Activated naive CD4-positive, alpha-beta T cell treated with anti-CD3 and anti-CD28 coated beads, Interleukin-2, amount 50 U/mL, for 24 hours (primary cell): ENCODE measurements around the gene PNN.
"Not testable (repeated sequence)": the region's sequence is repeated elsewhere in the genome, so short reads cannot be mapped to it uniquely, and the experiment has no call there.

Experiments
- H3K27ac Mint-ChIP-seq: one replicate; pipeline ENCODE4 v1.8.0; 2021; ENCODE audit warnings: mild to moderate bottlenecking, mixed read lengths
- H3K27me3 Mint-ChIP-seq: one replicate; pipeline ENCODE4 v1.8.0; 2021; ENCODE audit warnings: mixed read lengths
- H3K36me3 Mint-ChIP-seq: one replicate; pipeline ENCODE4 v1.8.0; 2021; ENCODE audit warnings: mixed read lengths
- H3K4me1 Mint-ChIP-seq: one replicate; pipeline ENCODE4 v1.8.0; 2021; ENCODE audit warnings: mixed read lengths
- H3K4me3 Mint-ChIP-seq: one replicate; pipeline ENCODE4 v1.8.0; 2021; ENCODE audit warnings: mild to moderate bottlenecking, mixed read lengths
- H3K9me3 Mint-ChIP-seq: one replicate; pipeline ENCODE4 v1.8.0; 2021; ENCODE audit warnings: mixed read lengths

Gene PNN

DNA sequence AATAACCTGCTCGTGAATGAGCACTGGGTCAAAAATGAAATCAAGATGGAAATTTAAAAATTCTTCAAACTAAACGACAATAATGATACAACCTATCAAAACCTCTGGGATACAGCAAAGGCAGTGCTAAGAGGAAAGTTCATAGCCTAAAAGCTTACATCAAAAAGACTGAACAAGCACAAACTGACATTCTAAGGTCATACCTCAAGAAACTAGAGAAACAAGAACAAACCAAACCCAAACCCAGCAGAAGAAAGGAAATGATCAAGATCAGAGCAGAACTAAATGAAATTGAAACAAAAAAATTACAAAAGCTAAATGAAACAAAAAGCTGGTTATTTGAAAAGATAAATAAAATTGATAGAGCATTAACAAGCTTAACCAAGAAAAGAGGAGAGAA, 32.4 kb downstream of the PNN start:
- not testable (repeated sequence) for H3K36me3 Mint-ChIP-seq, H3K27me3 Mint-ChIP-seq, H3K9me3 Mint-ChIP-seq
- H3K27ac Mint-ChIP-seq: peak overlapping the region; percentile 69
- H3K4me3 Mint-ChIP-seq: peak overlapping the region; percentile 64
- peaks cover 24% of the 10 kb centered on the region for H3K4me1 Mint-ChIP-seq

DNA sequence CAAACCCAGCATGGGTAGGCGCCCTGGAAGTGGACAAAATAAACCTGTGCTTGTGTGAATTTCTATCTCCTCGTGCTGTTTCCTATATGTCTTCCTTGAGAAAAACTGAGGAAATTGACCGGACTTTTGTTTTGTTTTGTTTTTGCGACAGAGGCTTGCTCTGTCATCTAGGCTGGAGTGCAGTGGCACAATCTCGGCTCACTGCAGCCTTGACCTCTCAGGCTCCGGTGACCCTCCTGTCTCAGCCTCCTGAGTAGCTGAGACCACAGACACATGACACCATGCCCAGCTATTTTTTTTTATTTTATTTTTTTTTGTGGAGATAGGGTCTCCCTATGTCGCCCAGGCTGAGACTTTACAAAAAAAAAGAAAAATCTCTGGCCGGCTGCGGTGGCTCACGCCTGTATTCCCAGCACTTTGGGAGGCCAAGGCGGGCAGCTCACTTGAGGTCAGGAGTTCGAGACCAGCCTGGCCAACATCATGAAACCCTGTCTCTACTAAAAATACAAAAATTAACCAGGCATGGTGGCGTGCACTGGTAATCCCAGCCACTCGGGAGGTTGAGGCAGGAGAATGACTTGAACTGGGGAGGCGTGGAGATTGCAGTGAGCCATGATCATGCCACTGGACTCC, 36.2 kb downstream of the PNN start:
- no peaks in the 10 kb centered on the region for H3K27me3 Mint-ChIP-seq
- H3K27ac Mint-ChIP-seq: no peak overlapping the region
- H3K4me3 Mint-ChIP-seq: no peak overlapping the region
- H3K9me3 Mint-ChIP-seq: peaks cover 9% of the 10 kb centered on the region
- peaks cover 24% of the 10 kb centered on the region for H3K4me1 Mint-ChIP-seq
- H3K36me3 Mint-ChIP-seq: no peaks in the 10 kb centered on the region

GRCh38 chr14:39212034-39212433, 37.0 kb downstream of the PNN start:
- H3K27ac Mint-ChIP-seq: no peak overlapping the region

GRCh38 chr14:39212693-39213092, 37.6 kb downstream of the PNN start:
- H3K27me3 Mint-ChIP-seq: no peaks in the 10 kb centered on the region
- peaks cover 3% of the 10 kb centered on the region for H3K9me3 Mint-ChIP-seq
- H3K36me3 Mint-ChIP-seq: no peaks in the 10 kb centered on the region
- no peak overlapping the region for H3K4me3 Mint-ChIP-seq
- H3K4me1 Mint-ChIP-seq: peaks cover 17% of the 10 kb centered on the region
- no peak overlapping the region for H3K27ac Mint-ChIP-seq

More at GRCh38 chr14:39212034-39212433, 37.0 kb downstream of the PNN start:
- H3K9me3 Mint-ChIP-seq: peaks cover 9% of the 10 kb centered on the region
- no peak overlapping the region for H3K4me3 Mint-ChIP-seq
- peaks cover 20% of the 10 kb centered on the region for H3K4me1 Mint-ChIP-seq
- H3K36me3 Mint-ChIP-seq: no peaks in the 10 kb centered on the region
- H3K27me3 Mint-ChIP-seq: no peaks in the 10 kb centered on the region

- Mint-ChIP-seq H3K4me3 (no peak overlapping the region), H3K36me3 (no peaks in the 10 kb centered on the region), H3K27ac (no peak overlapping the region), H3K4me1 (peaks cover 5% of the 10 kb centered on the region), H3K9me3 (no peaks in the 10 kb centered on the region), H3K27me3 (no peaks in the 10 kb centered on the region)
These were observed 42.3 kb downstream of the PNN start for GRCh38 chr14:39217214-39217879.

GRCh38 chr14:39218171-39218769, 43.2 kb downstream of the PNN start:
- Mint-ChIP-seq H3K27ac (peak overlapping the region; percentile 21), H3K4me1 (peaks cover 5% of the 10 kb centered on the region), H3K4me3 (no peak overlapping the region), H3K27me3 (no peaks in the 10 kb centered on the region), H3K9me3 (no peaks in the 10 kb centered on the region), H3K36me3 (no peaks in the 10 kb centered on the region)

DNA sequence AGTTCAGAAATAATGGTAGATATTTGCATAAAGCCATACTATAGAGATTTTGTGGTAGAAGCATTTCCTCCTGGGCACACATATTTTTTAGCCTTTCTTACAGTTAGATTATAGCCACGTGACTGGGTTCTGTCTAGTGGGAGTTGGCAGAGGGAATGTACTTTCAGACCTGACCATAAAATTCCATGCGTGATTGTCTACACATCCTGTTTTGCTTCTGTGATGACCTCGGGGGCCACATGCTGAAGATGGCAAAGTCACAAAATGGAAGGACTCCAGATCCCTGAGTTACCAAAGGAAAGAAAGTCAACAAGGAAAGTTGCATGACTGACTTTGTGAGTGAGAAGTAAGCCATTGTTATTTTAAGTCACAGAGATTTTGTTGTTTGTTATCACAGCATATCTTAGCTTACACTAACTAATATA, 44.0 kb downstream of the PNN start:
- H3K27ac Mint-ChIP-seq: no peak overlapping the region
- no peak overlapping the region for H3K4me3 Mint-ChIP-seq
- peaks cover 5% of the 10 kb centered on the region for H3K4me1 Mint-ChIP-seq
- H3K27me3 Mint-ChIP-seq: no peaks in the 10 kb centered on the region
- no peaks in the 10 kb centered on the region for H3K9me3 Mint-ChIP-seq
- H3K36me3 Mint-ChIP-seq: no peaks in the 10 kb centered on the region

GRCh38 chr14:39220473-39220872, 45.4 kb downstream of the PNN start:
- H3K4me1 Mint-ChIP-seq, H3K27ac Mint-ChIP-seq, H3K36me3 Mint-ChIP-seq, H3K9me3 Mint-ChIP-seq, H3K4me3 Mint-ChIP-seq, H3K27me3 Mint-ChIP-seq: not testable (repeated sequence)

DNA sequence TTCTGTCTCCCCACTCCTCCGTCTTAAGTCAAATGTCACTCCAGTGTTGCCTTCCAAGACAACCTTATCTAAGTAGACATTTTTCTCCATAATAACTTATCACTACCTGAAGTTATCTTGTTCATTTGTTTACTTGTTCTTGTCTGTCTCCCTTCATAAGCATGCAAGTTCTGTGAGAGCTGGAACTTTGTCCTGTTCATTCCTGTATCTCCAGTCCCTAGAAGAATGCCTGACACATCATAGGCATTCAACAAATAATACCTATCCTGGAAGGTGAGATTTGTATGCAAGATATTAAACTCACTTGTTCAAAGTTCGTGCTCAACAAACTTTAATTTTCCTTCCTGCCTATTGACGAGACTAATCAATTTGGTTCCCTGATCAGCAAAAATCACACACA, 53.0 kb downstream of the PNN start:
- H3K27ac Mint-ChIP-seq: peak overlapping the region; percentile 89
- H3K4me3 Mint-ChIP-seq: no peak overlapping the region
- H3K27me3 Mint-ChIP-seq: no peaks in the 10 kb centered on the region
- peaks cover 38% of the 10 kb centered on the region for H3K4me1 Mint-ChIP-seq
- no peaks in the 10 kb centered on the region for H3K36me3 Mint-ChIP-seq
- H3K9me3 Mint-ChIP-seq: no peaks in the 10 kb centered on the region

- Mint-ChIP-seq H3K4me1 (peaks cover 40% of the 10 kb centered on the region), H3K36me3 (no peaks in the 10 kb centered on the region), H3K27ac (peak overlapping the region; percentile 89), H3K9me3 (no peaks in the 10 kb centered on the region), H3K4me3 (peak overlapping the region; percentile 34), H3K27me3 (no peaks in the 10 kb centered on the region)
These were observed 53.6 kb downstream of the PNN start for GRCh38 chr14:39228509-39229221.

GRCh38 chr14:39229222-39229543, 54.1 kb downstream of the PNN start:
- Mint-ChIP-seq H3K9me3 (no peaks in the 10 kb centered on the region), H3K4me1 (peaks cover 46% of the 10 kb centered on the region), H3K27me3 (no peaks in the 10 kb centered on the region), H3K36me3 (no peaks in the 10 kb centered on the region), H3K27ac (peak overlapping the region; percentile 89), H3K4me3 (no peak overlapping the region)

DNA sequence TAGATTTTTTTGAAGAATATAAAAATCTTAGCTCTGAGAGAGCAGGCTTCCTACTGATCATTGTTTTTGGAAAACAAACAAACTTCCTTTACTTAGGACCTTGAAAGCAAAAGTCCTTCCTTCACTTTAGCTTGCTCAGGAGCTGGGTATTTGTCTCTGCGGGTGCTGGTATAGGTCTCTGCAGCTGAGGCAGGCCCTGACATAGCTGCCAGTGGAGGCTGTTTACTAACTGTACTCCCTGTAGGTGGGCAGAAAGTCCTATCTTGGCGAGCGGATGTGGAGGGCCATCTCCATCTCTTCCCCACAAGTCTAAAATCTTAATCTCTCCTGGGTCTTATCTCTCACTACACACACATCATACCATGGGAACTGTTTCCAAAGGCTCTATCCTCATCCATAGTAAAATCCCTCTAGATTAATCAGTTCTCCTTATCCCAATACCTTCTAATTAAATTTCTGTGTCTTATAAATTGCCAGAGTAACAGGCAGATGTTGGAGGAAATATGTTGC, 54.6 kb downstream of the PNN start:
- no peaks in the 10 kb centered on the region for H3K27me3 Mint-ChIP-seq
- H3K27ac Mint-ChIP-seq: peak overlapping the region; percentile 78
- H3K4me3 Mint-ChIP-seq: peak overlapping the region; percentile 38
- no peaks in the 10 kb centered on the region for H3K36me3 Mint-ChIP-seq
- no peaks in the 10 kb centered on the region for H3K9me3 Mint-ChIP-seq
- peaks cover 46% of the 10 kb centered on the region for H3K4me1 Mint-ChIP-seq

DNA sequence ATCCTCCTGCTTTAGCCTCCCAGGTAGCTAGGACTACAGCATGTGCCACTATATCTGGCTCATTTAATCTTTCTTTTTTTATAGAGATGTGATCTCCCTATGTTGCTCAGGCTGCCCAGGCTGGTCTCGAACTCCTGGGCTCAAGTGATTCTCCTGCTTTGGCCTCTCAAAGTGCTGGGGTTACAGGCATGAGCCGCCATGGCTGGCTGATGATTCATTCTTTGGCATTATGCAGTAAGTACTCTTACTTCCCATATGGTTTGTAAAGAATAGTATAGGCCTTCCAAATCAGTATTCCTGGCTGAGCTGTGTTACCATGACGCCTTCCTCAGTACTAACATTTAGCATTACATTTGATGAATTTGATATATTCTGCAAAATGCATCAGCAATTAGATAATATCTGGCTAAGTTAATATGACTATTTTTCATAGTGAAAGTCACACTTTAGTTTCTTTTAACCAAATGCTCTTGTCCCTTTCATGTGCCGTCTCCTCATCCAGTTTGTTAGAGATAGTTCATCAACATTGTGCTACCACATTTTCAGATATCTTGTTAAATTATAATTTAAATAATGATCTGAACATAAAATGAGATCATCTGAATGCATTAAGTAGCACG, 55.5 kb downstream of the PNN start:
- Mint-ChIP-seq H3K27me3 (no peaks in the 10 kb centered on the region), H3K4me3 (peak overlapping the region; percentile 36), H3K9me3 (no peaks in the 10 kb centered on the region), H3K27ac (peak overlapping the region; percentile 94), H3K4me1 (peaks cover 46% of the 10 kb centered on the region), H3K36me3 (no peaks in the 10 kb centered on the region)

DNA sequence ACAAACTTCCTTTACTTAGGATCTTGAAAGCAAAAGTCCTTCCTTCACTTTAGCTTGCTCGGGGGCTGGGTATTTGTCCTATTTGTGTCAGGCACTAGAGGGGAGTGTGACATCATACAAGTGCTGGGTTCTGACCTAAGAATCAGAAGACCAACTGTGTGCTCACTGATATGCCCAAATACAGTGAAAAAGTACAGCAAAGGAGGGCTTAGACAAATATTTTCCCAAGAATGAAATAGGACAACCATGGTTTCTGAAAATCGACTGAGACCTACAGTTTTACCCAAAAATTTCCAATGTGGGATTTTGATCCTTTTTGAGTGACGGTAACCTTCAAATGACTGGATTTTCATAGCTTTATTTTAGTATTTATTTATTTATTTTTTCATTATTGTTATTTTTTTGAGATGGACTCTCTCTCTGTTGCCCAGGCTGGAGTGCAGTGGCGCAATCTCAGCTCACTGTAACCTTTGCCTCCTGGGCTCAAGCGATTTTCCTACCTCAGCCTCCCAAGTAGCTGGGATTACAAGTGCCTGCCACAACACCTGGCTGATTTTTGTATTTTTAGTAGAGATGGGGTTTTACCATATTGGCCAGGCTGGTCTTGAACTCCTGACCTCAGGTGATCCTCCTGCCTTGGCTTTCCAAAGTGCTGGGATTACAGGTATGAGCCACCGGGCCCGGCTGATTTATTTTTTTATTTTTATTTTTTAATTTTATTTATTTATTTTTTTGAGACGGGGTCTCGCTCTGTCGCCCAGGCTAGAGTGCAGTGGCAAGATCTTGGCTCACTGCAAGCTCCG, 56.9 kb downstream of the PNN start:
- H3K27me3 Mint-ChIP-seq, H3K4me3 Mint-ChIP-seq, H3K9me3 Mint-ChIP-seq, H3K36me3 Mint-ChIP-seq: not testable (repeated sequence)
- peaks cover 46% of the 10 kb centered on the region for H3K4me1 Mint-ChIP-seq
- peak overlapping the region; percentile 31 for H3K27ac Mint-ChIP-seq
